Ascending aorta (tissue), 2 donors: ENCODE results near the gene ABHD2. TPM values are rescaled to one million over a fixed set of nuclear protein-coding genes. Genes with fewer than 3 reads are reported as not detected.

Source experiments
- DNase-seq, 2 donors: peaks; one replicate each; pipeline ENCODE4 v3.0.0-alpha.2; 2019; ENCODE audit warnings: low spot score in 2 of 2
- H3K27ac ChIP-seq, 2 donors: fragments of 200-600 bp; sonication (generic); one replicate each; pipeline ENCODE4 v1.5.1; 2016 to 2017; ENCODE audit warnings: mild to moderate bottlenecking in 1 of 2
- H3K27me3 ChIP-seq: fragments of 200-600 bp; sonication (generic); one replicate; pipeline ENCODE4 v1.5.1; 2017
- H3K36me3 ChIP-seq, 2 donors: fragments of 200-600 bp; sonication (generic); one replicate each; pipeline ENCODE4 v1.5.1; 2016
- H3K4me1 ChIP-seq, 2 donors: fragments of 200-600 bp; sonication (generic); one replicate each; pipeline ENCODE4 v1.5.1; 2016 to 2017; ENCODE audit warnings: mild to moderate bottlenecking in 1 of 2
- H3K4me3 ChIP-seq, 2 donors: fragments of 200-600 bp; sonication (generic); one replicate each; pipeline ENCODE4 v1.5.1; 2016 to 2017; ENCODE audit warnings: mild to moderate bottlenecking in 1 of 2
- H3K9me3 ChIP-seq, 2 donors: fragments of 200-600 bp; sonication (generic); one replicate each; pipeline ENCODE4 v1.5.1; 2016
- CTCF ChIP-seq, 3 experiments: fragments of 200-600 bp in 2 of 3; fragments of 450-650 bp in 1 of 3; sonication (generic) in 2 of 3; IDR thresholded peaks; one replicate each; pipeline ENCODE4 v1.5.1; 2016 to 2019; ENCODE audit warnings: antibody characterized with exemption in 3 of 3, mild to moderate bottlenecking in 1 of 3, moderate library complexity in 1 of 3
- intact Hi-C: fragments of 100-400 bp; cut with DNase I; formaldehyde crosslinking; loops from one replicate; pipeline ENCODE4 v1.15.1; 2023
- total RNA-seq: library from RNA; depleted of rRNA; stranded (reverse); fragments of >200 nt; gene quantifications from one replicate; pipeline ENCODE4 v1.1.0, GENCODE V29; 2016

The ABHD2 gene
- total RNA-seq, 1 donor from 2014 or later = 228 TPM

GRCh38 chr15:89051875-89052274 is 36.4 kb upstream of the ABHD2 start:
- Histone ChIP-seq H3K36me3 (no peaks in the 10 kb centered on the region), H3K27ac (peak overlapping the region; percentile 76 to 83), H3K27me3 (no peaks in the 10 kb centered on the region), H3K4me3 (no peak overlapping the region), H3K4me1 (peaks cover 0 to 29% of the 10 kb centered on the region in 2 donors), H3K9me3 (no peaks in the 10 kb centered on the region)
- intact Hi-C loops = loop anchor here (2.0 kb wide), 1 partner anchor 29 kb away; no protein-coding TSS in a partner anchor
- peak in 1 of 2 donors; percentile 70 for DNase-seq
- TF ChIP-seq CTCF (IDR thresholded peaks at IDR 0.05) = no peak

- TF ChIP-seq CTCF (IDR thresholded peaks at IDR 0.05) = no peak
- no peak overlapping the region for H3K4me3 ChIP-seq
- peaks cover 0 to 32% of the 10 kb centered on the region in 2 donors for H3K4me1 ChIP-seq
- no peaks in the 10 kb centered on the region for H3K27me3 ChIP-seq
- peak in 1 of 2 donors; percentile 58 for DNase-seq
- H3K27ac ChIP-seq = peak overlapping the region; percentile 76 to 83
- no peaks in the 10 kb centered on the region for H3K9me3 ChIP-seq
- intact Hi-C loops = loop anchor here (2.0 kb wide), 1 partner anchor 30 kb away; no protein-coding TSS in a partner anchor
- H3K36me3 ChIP-seq = no peaks in the 10 kb centered on the region
Measured at GRCh38 chr15:89052474-89052873, 35.8 kb upstream of the ABHD2 start.

- DNase-seq = peak in 1 of 2 donors; percentile 53
- Histone ChIP-seq H3K36me3 (no peaks in the 10 kb centered on the region), H3K27ac (no peak overlapping the region), H3K4me1 (peaks cover 0 to 39% of the 10 kb centered on the region in 2 donors), H3K27me3 (no peaks in the 10 kb centered on the region), H3K4me3 (no peak overlapping the region), H3K9me3 (no peaks in the 10 kb centered on the region)
- TF ChIP-seq CTCF (IDR thresholded peaks at IDR 0.05) = no peak
- intact Hi-C loops = loop anchor here (5.0 kb wide), 1 partner anchor 187 kb away; the partner anchor contains the start of gene FANCI
Measured at GRCh38 chr15:89054873-89055272, 33.4 kb upstream of the ABHD2 start.

GRCh38 chr15:89057506-89058133 is 30.6 kb upstream of the ABHD2 start:
- peaks cover 0 to 21% of the 10 kb centered on the region in 2 donors for H3K4me1 ChIP-seq
- H3K36me3 ChIP-seq = no peaks in the 10 kb centered on the region
- TF ChIP-seq CTCF (IDR thresholded peaks at IDR 0.05) = peak; percentile 97 to 98 (median 98)
- DNase-seq = peak; percentile 34 to 92
- no peaks in the 10 kb centered on the region for H3K9me3 ChIP-seq
- intact Hi-C loops = loop anchor here (1.0 to 5.0 kb wide), 3 partner anchors 29 to 185 kb away; partner anchors contain the start of gene FANCI
- H3K27ac ChIP-seq = peak overlapping the region in 1 of 2 donors; percentile 50
- no peaks in the 10 kb centered on the region for H3K27me3 ChIP-seq
- H3K4me3 ChIP-seq = no peak overlapping the region

- peak overlapping the region in 1 of 2 donors; percentile 50 for H3K27ac ChIP-seq
- DNase-seq = peak in 1 of 2 donors; percentile 55
- no peak overlapping the region for H3K4me3 ChIP-seq
- H3K4me1 ChIP-seq = peaks cover 0 to 15% of the 10 kb centered on the region in 2 donors
- no peaks in the 10 kb centered on the region for H3K36me3 ChIP-seq
- TF ChIP-seq CTCF (IDR thresholded peaks at IDR 0.05) = no peak
- H3K27me3 ChIP-seq = no peaks in the 10 kb centered on the region
- intact Hi-C loops = loop anchor here (5.0 kb wide), 1 partner anchor 184 kb away; the partner anchor contains the start of gene FANCI
- H3K9me3 ChIP-seq = no peaks in the 10 kb centered on the region
Measured at GRCh38 chr15:89058376-89058775, 29.9 kb upstream of the ABHD2 start.
